Measurements from ENCODE around the gene NAA20.

NAA20 gene

GRCh38 chr20:20017844-20018185, 653 bp downstream of the NAA20 start:
- Mint-ChIP-seq H3K36me3 (ENCODE audit: low read depth) (peaks cover 43% of the 10 kb centered on the region), H3K27me3 (no peaks in the 10 kb centered on the region), H3K4me1 (ENCODE audit: low read depth) (peaks cover 59% of the 10 kb centered on the region), H3K27ac (peak overlapping the region; percentile 86), H3K4me3 (peak overlapping the region; percentile 95), H3K9me3 (no peaks in the 10 kb centered on the region)
- intact Hi-C loops (cut with micrococcal nuclease), result loop anchor here (1.0 kb wide), 1 partner anchor 34 kb away; the partner anchor contains the start of genes CFAP61 and CRNKL1

- Mint-ChIP-seq H3K4me1 (ENCODE audit: low read depth) (peaks cover 59% of the 10 kb centered on the region), H3K36me3 (ENCODE audit: low read depth) (peaks cover 48% of the 10 kb centered on the region), H3K9me3 (no peaks in the 10 kb centered on the region), H3K27me3 (no peaks in the 10 kb centered on the region), H3K27ac (peak overlapping the region; percentile 86), H3K4me3 (peak overlapping the region; percentile 95)
- intact Hi-C loops (cut with micrococcal nuclease), result no loop called here
These were observed 1.2 kb downstream of the NAA20 start for GRCh38 chr20:20018366-20018765.

DNA sequence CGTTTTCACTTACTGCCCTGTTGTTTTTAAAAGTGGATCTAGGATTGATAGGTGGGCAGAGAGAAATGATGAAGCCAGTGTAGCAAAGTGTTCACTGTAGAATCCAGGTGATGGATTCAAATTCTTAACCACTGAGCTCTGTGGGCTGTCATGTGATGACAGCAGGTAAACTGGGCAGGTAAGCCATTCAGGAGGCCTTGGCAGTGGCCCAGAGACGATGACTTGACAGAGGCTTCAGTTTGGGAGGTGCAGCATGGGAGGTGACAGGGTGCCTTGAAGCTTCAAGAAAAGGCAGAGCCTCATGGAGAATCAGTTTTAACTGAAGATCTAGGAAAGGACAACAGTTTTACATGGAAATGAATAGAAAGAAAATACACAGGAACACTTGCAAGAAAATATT, 2.0 kb downstream of the NAA20 start:
- peaks cover 56% of the 10 kb centered on the region for H3K36me3 Mint-ChIP-seq (ENCODE audit: low read depth)
- H3K4me3 Mint-ChIP-seq, result peak overlapping the region; percentile 32
- intact Hi-C loops (cut with micrococcal nuclease), result no loop called here
- peak overlapping the region; percentile 86 for H3K27ac Mint-ChIP-seq
- H3K4me1 Mint-ChIP-seq (ENCODE audit: low read depth), result peaks cover 59% of the 10 kb centered on the region
- H3K9me3 Mint-ChIP-seq, result no peaks in the 10 kb centered on the region
- H3K27me3 Mint-ChIP-seq, result no peaks in the 10 kb centered on the region

DNA sequence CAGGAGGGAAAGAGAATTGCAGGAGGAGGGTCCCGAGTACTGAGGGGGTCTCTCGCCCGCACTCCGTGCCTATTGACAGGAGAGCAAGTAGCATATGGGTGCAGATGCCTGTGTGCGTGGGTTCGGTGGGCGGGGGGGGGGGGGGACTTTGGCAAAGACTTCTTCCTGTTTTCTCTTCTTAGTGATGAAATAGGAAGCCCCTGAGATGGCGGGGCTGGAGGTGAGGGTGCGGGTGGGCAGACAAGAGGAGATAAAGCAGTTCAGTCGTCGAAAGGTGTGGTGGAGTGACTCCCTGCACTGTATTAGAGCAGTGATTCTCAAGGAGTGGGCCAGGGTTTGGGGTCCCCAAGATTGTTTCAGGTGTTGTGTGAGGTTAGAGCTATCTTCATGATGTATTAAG, 3.7 kb downstream of the NAA20 start:
- Mint-ChIP-seq H3K27me3 (no peaks in the 10 kb centered on the region), H3K4me1 (ENCODE audit: low read depth) (peaks cover 61% of the 10 kb centered on the region), H3K4me3 (no peak overlapping the region), H3K9me3 (no peaks in the 10 kb centered on the region), H3K36me3 (ENCODE audit: low read depth) (peaks cover 69% of the 10 kb centered on the region), H3K27ac (peak overlapping the region; percentile 31)
- intact Hi-C loops (cut with micrococcal nuclease), result no loop called here

DNA sequence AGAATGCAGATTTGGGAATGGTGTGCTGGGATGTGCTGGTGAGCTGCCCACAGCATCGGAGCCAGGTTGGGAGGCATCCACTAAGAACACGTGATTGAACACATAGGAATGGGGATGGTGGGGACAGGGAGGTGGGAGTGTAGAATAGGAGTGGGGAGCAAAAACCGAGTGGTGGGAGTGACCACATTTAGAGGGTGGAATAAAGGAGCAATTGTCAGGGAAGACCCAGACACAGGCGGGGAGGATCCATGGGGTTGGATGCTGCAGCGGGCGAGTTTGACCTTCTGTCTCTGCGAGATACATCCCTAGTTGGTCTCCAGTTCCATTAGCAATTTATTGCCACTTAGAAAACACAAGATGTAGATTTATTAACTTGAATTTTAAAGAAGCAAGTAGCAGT, 4.7 kb downstream of the NAA20 start:
- no peak overlapping the region for H3K4me3 Mint-ChIP-seq
- H3K27me3 Mint-ChIP-seq, result no peaks in the 10 kb centered on the region
- peak overlapping the region; percentile 4 for H3K27ac Mint-ChIP-seq
- no peaks in the 10 kb centered on the region for H3K9me3 Mint-ChIP-seq
- intact Hi-C loops (cut with micrococcal nuclease), result no loop called here
- peaks cover 59% of the 10 kb centered on the region for H3K4me1 Mint-ChIP-seq (ENCODE audit: low read depth)
- peaks cover 78% of the 10 kb centered on the region for H3K36me3 Mint-ChIP-seq (ENCODE audit: low read depth)

GRCh38 chr20:20022498-20022897, 5.3 kb downstream of the NAA20 start:
- Mint-ChIP-seq H3K9me3 (no peaks in the 10 kb centered on the region), H3K27me3 (no peaks in the 10 kb centered on the region), H3K4me3 (no peak overlapping the region), H3K4me1 (ENCODE audit: low read depth) (peaks cover 55% of the 10 kb centered on the region), H3K27ac (peak overlapping the region; percentile 13), H3K36me3 (ENCODE audit: low read depth) (peaks cover 83% of the 10 kb centered on the region)
- intact Hi-C loops (cut with micrococcal nuclease), result no loop called here

DNA sequence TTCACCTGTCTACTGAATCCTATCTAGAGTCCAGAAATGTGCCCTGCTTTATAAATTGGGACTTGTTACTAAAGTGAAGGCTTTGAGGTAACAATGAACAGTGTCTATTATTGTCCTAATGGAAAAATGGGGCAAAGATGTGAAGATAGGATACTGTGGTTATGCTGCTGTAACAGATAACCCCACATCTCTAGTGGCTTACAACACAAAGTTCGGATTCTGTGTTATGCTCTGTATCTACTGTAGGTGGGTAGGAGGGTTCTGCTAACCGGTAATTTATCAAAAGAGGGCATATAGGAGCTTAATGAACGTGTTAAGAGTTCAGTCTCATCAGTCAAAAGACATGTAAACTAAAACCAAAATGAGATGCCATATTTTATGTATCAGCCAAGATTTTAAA, 6.2 kb downstream of the NAA20 start:
- Mint-ChIP-seq H3K4me1 (ENCODE audit: low read depth) (peaks cover 46% of the 10 kb centered on the region), H3K4me3 (no peak overlapping the region), H3K27ac (no peak overlapping the region), H3K36me3 (ENCODE audit: low read depth) (peaks cover 83% of the 10 kb centered on the region), H3K9me3 (no peaks in the 10 kb centered on the region), H3K27me3 (no peaks in the 10 kb centered on the region)
- intact Hi-C loops (cut with micrococcal nuclease), result no loop called here

DNA sequence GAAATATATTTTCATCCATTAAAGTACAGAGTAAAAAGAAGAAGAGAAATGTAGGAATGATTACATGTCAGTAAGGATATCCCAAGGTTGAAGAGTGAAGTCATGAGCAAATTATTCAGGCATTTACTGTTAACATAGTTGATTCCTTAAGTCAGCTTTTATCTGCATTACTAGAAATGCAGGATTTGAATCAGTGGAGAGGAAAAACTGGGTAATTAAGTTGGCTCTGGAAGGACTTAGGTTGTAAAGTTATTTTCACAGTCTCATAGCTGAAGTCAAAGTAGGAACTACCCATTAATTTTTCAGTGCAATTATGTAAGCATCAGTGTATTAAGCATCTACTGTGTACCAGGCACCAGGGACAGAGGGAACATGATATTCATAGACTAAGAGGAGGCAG, 7.8 kb downstream of the NAA20 start:
- Mint-ChIP-seq H3K27me3 (no peaks in the 10 kb centered on the region), H3K4me3 (no peak overlapping the region), H3K27ac (peak overlapping the region; percentile 28), H3K36me3 (ENCODE audit: low read depth) (peaks cover 88% of the 10 kb centered on the region), H3K9me3 (no peaks in the 10 kb centered on the region), H3K4me1 (ENCODE audit: low read depth) (peaks cover 34% of the 10 kb centered on the region)
- intact Hi-C loops (cut with micrococcal nuclease), result no loop called here

- no peak overlapping the region for H3K27ac Mint-ChIP-seq
- intact Hi-C loops (cut with micrococcal nuclease), result no loop called here
- no peak overlapping the region for H3K4me3 Mint-ChIP-seq
- H3K9me3 Mint-ChIP-seq, result no peaks in the 10 kb centered on the region
- peaks cover 91% of the 10 kb centered on the region for H3K36me3 Mint-ChIP-seq (ENCODE audit: low read depth)
- H3K4me1 Mint-ChIP-seq (ENCODE audit: low read depth), result peaks cover 11% of the 10 kb centered on the region
- H3K27me3 Mint-ChIP-seq, result no peaks in the 10 kb centered on the region
These were observed 10.1 kb downstream of the NAA20 start for GRCh38 chr20:20027284-20027683.

GRCh38 chr20:20031790-20032189, 14.6 kb downstream of the NAA20 start:
- H3K27ac Mint-ChIP-seq, result no peak overlapping the region
- peaks cover 90% of the 10 kb centered on the region for H3K36me3 Mint-ChIP-seq (ENCODE audit: low read depth)
- H3K9me3 Mint-ChIP-seq, result no peaks in the 10 kb centered on the region
- peaks cover 7% of the 10 kb centered on the region for H3K4me1 Mint-ChIP-seq (ENCODE audit: low read depth)
- no peaks in the 10 kb centered on the region for H3K27me3 Mint-ChIP-seq
- intact Hi-C loops (cut with micrococcal nuclease), result no loop called here
- H3K4me3 Mint-ChIP-seq, result no peak overlapping the region

GRCh38 chr20:20034486-20034885, 17.3 kb downstream of the NAA20 start:
- H3K4me1 Mint-ChIP-seq (ENCODE audit: low read depth), result peaks cover 15% of the 10 kb centered on the region
- H3K27me3 Mint-ChIP-seq, result no peaks in the 10 kb centered on the region
- intact Hi-C loops (cut with micrococcal nuclease), result no loop called here
- no peak overlapping the region for H3K27ac Mint-ChIP-seq
- no peak overlapping the region for H3K4me3 Mint-ChIP-seq
- H3K9me3 Mint-ChIP-seq, result no peaks in the 10 kb centered on the region
- peaks cover 90% of the 10 kb centered on the region for H3K36me3 Mint-ChIP-seq (ENCODE audit: low read depth)

DNA sequence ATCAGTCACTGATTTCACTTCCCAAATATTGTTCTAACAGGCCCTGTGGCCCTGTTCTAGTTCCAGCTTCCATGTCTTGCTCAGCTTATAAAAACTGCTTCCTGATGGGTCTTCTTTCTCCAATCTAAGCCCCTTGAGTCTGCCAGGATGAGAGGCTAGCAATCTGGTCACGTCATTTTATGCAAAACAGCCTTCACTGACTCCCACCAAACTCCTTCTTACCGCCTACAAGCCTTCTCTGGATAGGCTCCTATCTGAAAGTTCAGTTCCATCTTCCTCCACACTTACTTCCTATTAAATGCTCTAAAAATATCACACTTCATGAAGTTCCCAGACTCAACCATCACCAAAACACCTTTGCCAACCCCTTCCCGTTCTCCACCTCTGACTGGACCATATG, 19.6 kb downstream of the NAA20 start:
- no peak overlapping the region for H3K4me3 Mint-ChIP-seq
- H3K27ac Mint-ChIP-seq, result peak overlapping the region; percentile 58
- intact Hi-C loops (cut with micrococcal nuclease), result no loop called here
- H3K36me3 Mint-ChIP-seq (ENCODE audit: low read depth), result peaks cover 92% of the 10 kb centered on the region
- peaks cover 15% of the 10 kb centered on the region for H3K4me1 Mint-ChIP-seq (ENCODE audit: low read depth)
- H3K9me3 Mint-ChIP-seq, result no peaks in the 10 kb centered on the region
- H3K27me3 Mint-ChIP-seq, result no peaks in the 10 kb centered on the region

GRCh38 chr20:20037960-20038359, 20.8 kb downstream of the NAA20 start:
- intact Hi-C loops (cut with micrococcal nuclease), result no loop called here
- Mint-ChIP-seq H3K36me3 (ENCODE audit: low read depth) (peaks cover 95% of the 10 kb centered on the region), H3K4me3 (no peak overlapping the region), H3K4me1 (ENCODE audit: low read depth) (peaks cover 15% of the 10 kb centered on the region), H3K9me3 (no peaks in the 10 kb centered on the region), H3K27ac (peak overlapping the region; percentile 58), H3K27me3 (no peaks in the 10 kb centered on the region)

GRCh38 chr20:20038586-20038985, 21.4 kb downstream of the NAA20 start:
- peaks cover 100% of the 10 kb centered on the region for H3K36me3 Mint-ChIP-seq (ENCODE audit: low read depth)
- H3K9me3 Mint-ChIP-seq, result no peaks in the 10 kb centered on the region
- no peak overlapping the region for H3K4me3 Mint-ChIP-seq
- peaks cover 15% of the 10 kb centered on the region for H3K4me1 Mint-ChIP-seq (ENCODE audit: low read depth)
- no peak overlapping the region for H3K27ac Mint-ChIP-seq
- no peaks in the 10 kb centered on the region for H3K27me3 Mint-ChIP-seq
- intact Hi-C loops (cut with micrococcal nuclease), result no loop called here

GRCh38 chr20:20039752-20040387, 22.7 kb downstream of the NAA20 start:
- intact Hi-C loops (cut with micrococcal nuclease), result loop anchor here (10.0 kb wide), 1 partner anchor 1335 kb away; no protein-coding TSS in a partner anchor
- Mint-ChIP-seq H3K4me3 (no peak overlapping the region), H3K9me3 (no peaks in the 10 kb centered on the region), H3K27ac (no peak overlapping the region), H3K36me3 (ENCODE audit: low read depth) (peaks cover 100% of the 10 kb centered on the region), H3K27me3 (no peaks in the 10 kb centered on the region), H3K4me1 (ENCODE audit: low read depth) (peaks cover 15% of the 10 kb centered on the region)

Data from dendritic cell treated with granulocyte-macrophage colony-stimulating factor and Interleukin-4, amounts not matched to agents 40 ng/mL and 50 ng/mL, for 4 days (primary cell).